GM23338 (cell line): ENCODE data around the gene DNAH9. TPM values are rescaled to one million over a fixed set of nuclear protein-coding genes. Genes with fewer than 3 reads are reported as not detected.

ENCODE experiments used
- ATAC-seq: fragments of 200-7000 bp; cut with Tn5 transposase; 3 replicates; pipeline ENCODE4 v1.9.1; 2020
- DNase-seq: peaks from one replicate; pipeline ENCODE4 v3.0.0-alpha.2; 2015; ENCODE audit warnings: low spot score
- H2AFZ ChIP-seq: fragments of 200-600 bp; sonication (generic); 2 replicates; pipeline ENCODE4 v1.8.0; 2016; ENCODE audit warnings: antibody characterized with exemption, mild to moderate bottlenecking, moderate library complexity
- H3F3A ChIP-seq: fragments of 200-600 bp; sonication (generic); replicated peaks from 2 replicates; pipeline ENCODE4 v1.8.0; 2017; ENCODE audit warnings: antibody characterized with exemption, mixed run types, low read depth
- H3K27ac ChIP-seq: fragments of 200-600 bp; sonication (generic); 2 replicates; pipeline ENCODE4 v1.6.1; 2016; ENCODE audit warnings: low read depth
- H3K27me3 ChIP-seq: fragments of 200-600 bp; sonication (generic); 2 replicates; pipeline ENCODE4 v1.8.0; 2016; ENCODE audit warnings: mild to moderate bottlenecking, mixed run types, moderate library complexity; ENCODE audit not compliant: insufficient read depth
- H3K36me3 ChIP-seq: fragments of 200-600 bp; sonication (generic); 2 replicates; pipeline ENCODE4 v1.8.0; 2016; ENCODE audit warnings: mild to moderate bottlenecking; ENCODE audit not compliant: insufficient read depth
- H3K4me1 ChIP-seq: fragments of 200-600 bp; sonication (generic); 2 replicates; pipeline ENCODE4 v1.8.0; 2016; ENCODE audit warnings: mild to moderate bottlenecking, moderate library complexity; ENCODE audit not compliant: insufficient read depth
- H3K4me2 ChIP-seq: fragments of 200-600 bp; sonication (generic); 2 replicates; pipeline ENCODE4 v1.7.1; 2017; ENCODE audit warnings: mixed run types
- H3K4me3 ChIP-seq: fragments of 200-600 bp; sonication (generic); 2 replicates; pipeline ENCODE4 v1.6.1; 2016; ENCODE audit warnings: mixed run types
- H3K79me2 ChIP-seq: fragments of 200-600 bp; sonication (generic); replicated peaks from 2 replicates; pipeline ENCODE4 v1.8.0; 2017; ENCODE audit warnings: mild to moderate bottlenecking; ENCODE audit not compliant: insufficient read depth
- H3K9me2 ChIP-seq: fragments of 200-600 bp; sonication (generic); 2 replicates; pipeline ENCODE4 v1.8.0; 2017; ENCODE audit not compliant: insufficient read depth
- H4K20me1 ChIP-seq: fragments of 200-600 bp; sonication (generic); replicated peaks from 2 replicates; pipeline ENCODE4 v1.8.0; 2017; ENCODE audit warnings: mild to moderate bottlenecking; ENCODE audit not compliant: insufficient read depth
- H3K27ac Mint-ChIP-seq: 2 replicates; pipeline ENCODE4 v1.8.0; 2020; ENCODE audit warnings: inconsistent platforms, mild to moderate bottlenecking, moderate library complexity, mixed read lengths
- H3K27me3 Mint-ChIP-seq: 3 replicates; pipeline ENCODE4 v1.8.0; 2022; ENCODE audit warnings: low read depth, mild to moderate bottlenecking, moderate library complexity, mixed read lengths, inconsistent platforms; ENCODE audit not compliant: insufficient read depth, poor library complexity
- H3K36me3 Mint-ChIP-seq: 3 replicates; pipeline ENCODE4 v1.8.0; 2021; ENCODE audit warnings: low read depth, mild to moderate bottlenecking, inconsistent platforms, moderate library complexity, mixed read lengths
- H3K4me1 Mint-ChIP-seq: 3 replicates; pipeline ENCODE4 v1.8.0; 2020; ENCODE audit warnings: mild to moderate bottlenecking, inconsistent platforms, mixed read lengths
- H3K4me3 Mint-ChIP-seq: 3 replicates; pipeline ENCODE4 v1.8.0; 2021; ENCODE audit warnings: moderate library complexity, mild to moderate bottlenecking, inconsistent platforms, mixed read lengths
- H3K9me3 Mint-ChIP-seq: 3 replicates; pipeline ENCODE4 v1.8.0; 2020; ENCODE audit warnings: moderate library complexity, mild to moderate bottlenecking, inconsistent platforms, mixed read lengths
- EZH2 ChIP-seq: fragments of 200-600 bp; sonication (generic); IDR thresholded peaks from one replicate; pipeline ENCODE4 v1.8.0; 2017; ENCODE audit warnings: antibody characterized with exemption, mild to moderate bottlenecking, low read depth; ENCODE audit not compliant: unreplicated experiment
- JUNB ChIP-seq: IDR thresholded peaks from one replicate; pipeline ENCODE4 v1.6.1; 2016; ENCODE audit warnings: antibody characterized with exemption; ENCODE audit not compliant: unreplicated experiment
- NANOG ChIP-seq: IDR thresholded peaks from 2 replicates; pipeline ENCODE4 v1.6.1; 2016; ENCODE audit warnings: antibody characterized with exemption, borderline replicate concordance
- ZNF114 ChIP-seq: fragments of 250-450 bp; sonication (Bioruptor Pico); IDR thresholded peaks from 2 replicates; pipeline ENCODE4 v1.5.0; 2020; ENCODE audit warnings: mild to moderate bottlenecking, moderate library complexity
- ZNF331 ChIP-seq: fragments of 250-450 bp; sonication (Bioruptor Pico); IDR thresholded peaks from 2 replicates; pipeline ENCODE4 v1.5.0; 2020; ENCODE audit warnings: low read depth, mild to moderate bottlenecking, moderate library complexity
- polyA plus RNA-seq: library from polyadenylated mRNA; unstranded; fragments of >200 nt; fragmentation: Nextera tagmentation; extraction: Ambion mirVana; gene quantifications from 2 replicates; pipeline ENCODE4 v1.2.1, GENCODE V29; 2016
- total RNA-seq: library from RNA; depleted of rRNA; stranded (reverse); fragments of >200 nt; shearing (Covaris generic); gene quantifications from 2 replicates; pipeline ENCODE4 v1.2.3, GENCODE V29; 2014
- TF ChIP-seq, protein P1 (sequence below), 2 experiments: fragments of 200-600 bp in 1 of 2; sonication (generic) in 1 of 2; conservative IDR thresholded peaks; 2 replicates each; pipeline versions ENCODE4 v1.5.1 to v1.6.1; 2016 to 2017; ENCODE audit warnings: antibody characterized with exemption in 2 of 2, low read depth in 2 of 2, mild to moderate bottlenecking in 2 of 2, moderate library complexity in 1 of 2
- TF ChIP-seq, protein P2 (sequence below): fragments of 250-450 bp; sonication (Bioruptor Pico); IDR thresholded peaks from 2 replicates; pipeline ENCODE4 v1.5.0; 2020; ENCODE audit warnings: mild to moderate bottlenecking, moderate library complexity

Gene DNAH9
- total and polyA plus RNA-seq, 2 experiments from 2014 or later: not detected

DNA sequence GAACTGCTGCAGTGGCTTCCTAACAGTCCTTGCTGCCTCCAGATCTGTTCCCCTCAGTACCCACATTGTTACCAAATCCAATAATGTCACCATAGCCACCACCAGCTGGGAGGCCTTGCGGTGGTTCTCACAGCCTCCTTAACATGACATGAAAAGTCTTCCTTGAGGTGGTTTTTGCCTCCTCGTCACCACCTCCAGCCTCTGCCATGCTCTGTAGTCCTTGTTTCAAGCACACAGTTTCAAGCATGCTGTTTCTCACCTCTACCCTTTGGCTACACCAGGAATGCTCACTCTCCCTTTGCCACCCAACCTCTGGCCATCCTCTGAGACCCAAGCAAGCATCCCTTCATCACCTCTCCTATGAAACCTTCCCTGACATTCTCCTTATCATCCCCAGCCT is 47.2 kb downstream of the DNAH9 start:
- no peak for TF ChIP-seq EZH2
- no peak for TF ChIP-seq ZNF114 (CRISPR knock-in tag)
- TF ChIP-seq NANOG: no peak
- no peak for TF ChIP-seq JUNB
- TF ChIP-seq, protein P1, sequence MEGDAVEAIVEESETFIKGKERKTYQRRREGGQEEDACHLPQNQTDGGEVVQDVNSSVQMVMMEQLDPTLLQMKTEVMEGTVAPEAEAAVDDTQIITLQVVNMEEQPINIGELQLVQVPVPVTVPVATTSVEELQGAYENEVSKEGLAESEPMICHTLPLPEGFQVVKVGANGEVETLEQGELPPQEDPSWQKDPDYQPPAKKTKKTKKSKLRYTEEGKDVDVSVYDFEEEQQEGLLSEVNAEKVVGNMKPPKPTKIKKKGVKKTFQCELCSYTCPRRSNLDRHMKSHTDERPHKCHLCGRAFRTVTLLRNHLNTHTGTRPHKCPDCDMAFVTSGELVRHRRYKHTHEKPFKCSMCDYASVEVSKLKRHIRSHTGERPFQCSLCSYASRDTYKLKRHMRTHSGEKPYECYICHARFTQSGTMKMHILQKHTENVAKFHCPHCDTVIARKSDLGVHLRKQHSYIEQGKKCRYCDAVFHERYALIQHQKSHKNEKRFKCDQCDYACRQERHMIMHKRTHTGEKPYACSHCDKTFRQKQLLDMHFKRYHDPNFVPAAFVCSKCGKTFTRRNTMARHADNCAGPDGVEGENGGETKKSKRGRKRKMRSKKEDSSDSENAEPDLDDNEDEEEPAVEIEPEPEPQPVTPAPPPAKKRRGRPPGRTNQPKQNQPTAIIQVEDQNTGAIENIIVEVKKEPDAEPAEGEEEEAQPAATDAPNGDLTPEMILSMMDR (conservative IDR thresholded peaks at IDR 0.05; ENCODE audit: low read depth in 2 of 2): no peak
- TF ChIP-seq, protein P2, sequence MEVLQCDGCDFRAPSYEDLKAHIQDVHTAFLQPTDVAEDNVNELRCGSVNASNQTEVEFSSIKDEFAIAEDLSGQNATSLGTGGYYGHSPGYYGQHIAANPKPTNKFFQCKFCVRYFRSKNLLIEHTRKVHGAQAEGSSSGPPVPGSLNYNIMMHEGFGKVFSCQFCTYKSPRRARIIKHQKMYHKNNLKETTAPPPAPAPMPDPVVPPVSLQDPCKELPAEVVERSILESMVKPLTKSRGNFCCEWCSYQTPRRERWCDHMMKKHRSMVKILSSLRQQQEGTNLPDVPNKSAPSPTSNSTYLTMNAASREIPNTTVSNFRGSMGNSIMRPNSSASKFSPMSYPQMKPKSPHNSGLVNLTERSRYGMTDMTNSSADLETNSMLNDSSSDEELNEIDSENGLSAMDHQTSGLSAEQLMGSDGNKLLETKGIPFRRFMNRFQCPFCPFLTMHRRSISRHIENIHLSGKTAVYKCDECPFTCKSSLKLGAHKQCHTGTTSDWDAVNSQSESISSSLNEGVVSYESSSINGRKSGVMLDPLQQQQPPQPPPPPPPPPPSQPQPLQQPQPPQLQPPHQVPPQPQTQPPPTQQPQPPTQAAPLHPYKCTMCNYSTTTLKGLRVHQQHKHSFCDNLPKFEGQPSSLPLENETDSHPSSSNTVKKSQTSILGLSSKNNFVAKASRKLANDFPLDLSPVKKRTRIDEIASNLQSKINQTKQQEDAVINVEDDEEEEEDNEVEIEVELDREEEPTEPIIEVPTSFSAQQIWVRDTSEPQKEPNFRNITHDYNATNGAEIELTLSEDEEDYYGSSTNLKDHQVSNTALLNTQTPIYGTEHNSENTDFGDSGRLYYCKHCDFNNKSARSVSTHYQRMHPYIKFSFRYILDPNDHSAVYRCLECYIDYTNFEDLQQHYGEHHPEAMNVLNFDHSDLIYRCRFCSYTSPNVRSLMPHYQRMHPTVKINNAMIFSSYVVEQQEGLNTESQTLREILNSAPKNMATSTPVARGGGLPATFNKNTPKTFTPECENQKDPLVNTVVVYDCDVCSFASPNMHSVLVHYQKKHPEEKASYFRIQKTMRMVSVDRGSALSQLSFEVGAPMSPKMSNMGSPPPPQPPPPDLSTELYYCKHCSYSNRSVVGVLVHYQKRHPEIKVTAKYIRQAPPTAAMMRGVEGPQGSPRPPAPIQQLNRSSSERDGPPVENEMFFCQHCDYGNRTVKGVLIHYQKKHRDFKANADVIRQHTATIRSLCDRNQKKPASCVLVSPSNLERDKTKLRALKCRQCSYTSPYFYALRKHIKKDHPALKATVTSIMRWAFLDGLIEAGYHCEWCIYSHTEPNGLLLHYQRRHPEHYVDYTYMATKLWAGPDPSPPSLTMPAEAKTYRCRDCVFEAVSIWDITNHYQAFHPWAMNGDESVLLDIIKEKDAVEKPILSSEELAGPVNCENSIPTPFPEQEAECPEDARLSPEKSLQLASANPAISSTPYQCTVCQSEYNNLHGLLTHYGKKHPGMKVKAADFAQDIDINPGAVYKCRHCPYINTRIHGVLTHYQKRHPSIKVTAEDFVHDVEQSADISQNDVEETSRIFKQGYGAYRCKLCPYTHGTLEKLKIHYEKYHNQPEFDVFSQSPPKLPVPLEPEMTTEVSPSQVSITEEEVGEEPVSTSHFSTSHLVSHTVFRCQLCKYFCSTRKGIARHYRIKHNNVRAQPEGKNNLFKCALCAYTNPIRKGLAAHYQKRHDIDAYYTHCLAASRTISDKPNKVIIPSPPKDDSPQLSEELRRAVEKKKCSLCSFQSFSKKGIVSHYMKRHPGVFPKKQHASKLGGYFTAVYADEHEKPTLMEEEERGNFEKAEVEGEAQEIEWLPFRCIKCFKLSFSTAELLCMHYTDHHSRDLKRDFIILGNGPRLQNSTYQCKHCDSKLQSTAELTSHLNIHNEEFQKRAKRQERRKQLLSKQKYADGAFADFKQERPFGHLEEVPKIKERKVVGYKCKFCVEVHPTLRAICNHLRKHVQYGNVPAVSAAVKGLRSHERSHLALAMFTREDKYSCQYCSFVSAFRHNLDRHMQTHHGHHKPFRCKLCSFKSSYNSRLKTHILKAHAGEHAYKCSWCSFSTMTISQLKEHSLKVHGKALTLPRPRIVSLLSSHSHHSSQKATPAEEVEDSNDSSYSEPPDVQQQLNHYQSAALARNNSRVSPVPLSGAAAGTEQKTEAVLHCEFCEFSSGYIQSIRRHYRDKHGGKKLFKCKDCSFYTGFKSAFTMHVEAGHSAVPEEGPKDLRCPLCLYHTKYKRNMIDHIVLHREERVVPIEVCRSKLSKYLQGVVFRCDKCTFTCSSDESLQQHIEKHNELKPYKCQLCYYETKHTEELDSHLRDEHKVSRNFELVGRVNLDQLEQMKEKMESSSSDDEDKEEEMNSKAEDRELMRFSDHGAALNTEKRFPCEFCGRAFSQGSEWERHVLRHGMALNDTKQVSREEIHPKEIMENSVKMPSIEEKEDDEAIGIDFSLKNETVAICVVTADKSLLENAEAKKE (CRISPR knock-in tag): no peak
- TF ChIP-seq ZNF331 (CRISPR knock-in tag): no peak
- no peak for DNase-seq
- H2AFZ ChIP-seq: no peak overlapping the region

More for the DNA sequence above, 47.2 kb downstream of the DNAH9 start:
- no peak for ATAC-seq
- Histone ChIP-seq H3K27me3 (no peaks in the 10 kb centered on the region), H3K4me3 (no peak overlapping the region), H3K27ac (no peak overlapping the region), H4K20me1 (no peaks in the 10 kb centered on the region), H3F3A (no peaks in the 10 kb centered on the region), H3K4me1 (no peaks in the 10 kb centered on the region), H3K9me2 (no peaks in the 10 kb centered on the region), H3K79me2 (no peaks in the 10 kb centered on the region), H3K36me3 (no peaks in the 10 kb centered on the region; the same call in 1 of the 2 replicates), H3K4me2 (no peak overlapping the region)
- H3K9me3 Mint-ChIP-seq: peaks cover 97% of the 10 kb centered on the region
- peaks cover 35% of the 10 kb centered on the region for H3K36me3 Mint-ChIP-seq
- peaks cover 3% of the 10 kb centered on the region for H3K27me3 Mint-ChIP-seq
- H3K4me1 Mint-ChIP-seq: no peaks in the 10 kb centered on the region
- no peak overlapping the region for H3K27ac Mint-ChIP-seq
- H3K4me3 Mint-ChIP-seq: no peak overlapping the region
